Measurements from ENCODE around the gene CDKAL1.

Gene CDKAL1

DNA sequence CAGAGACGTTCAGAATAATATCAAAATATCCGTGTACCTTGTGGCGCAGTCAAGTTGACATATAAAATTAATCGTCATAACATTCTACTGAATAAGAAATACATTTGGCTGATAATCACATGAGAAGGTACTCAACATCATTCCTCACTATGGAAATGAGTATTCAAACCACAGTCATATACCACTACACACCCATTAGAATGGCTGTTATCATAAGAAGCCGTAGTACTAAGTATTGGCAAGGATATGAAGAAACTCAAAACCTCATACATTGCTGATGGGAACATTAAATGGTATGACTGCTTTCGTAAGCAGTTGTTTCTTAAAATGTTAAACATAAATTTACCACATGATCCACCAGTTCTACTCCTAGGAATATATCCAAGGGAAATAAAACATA lies 244.7 kb downstream of the CDKAL1 start:
- no peak overlapping the region for H3K4me3 ChIP-seq (replicated peaks; ENCODE audit: insufficient read depth, low read length)
- no peak for DNase-seq (ENCODE audit: low read depth in 1 of 2, low spot score in 1 of 2)
- no peak overlapping the region for H3K27ac ChIP-seq (replicated peaks)
- H3K27me3 ChIP-seq (ENCODE audit: insufficient read depth, poor library complexity, severe bottlenecking): no peaks in the 10 kb centered on the region
- TF ChIP-seq POLR2AphosphoS5 (IDR thresholded peaks at IDR 0.05; ENCODE audit: low read depth) (no peak), GABPA (IDR thresholded peaks at IDR 0.05; ENCODE audit: low read depth) (no peak), SPI1 (IDR thresholded peaks at IDR 0.05; ENCODE audit: borderline replicate concordance, low read depth) (no peak)
- TF ChIP-seq, protein P1, sequence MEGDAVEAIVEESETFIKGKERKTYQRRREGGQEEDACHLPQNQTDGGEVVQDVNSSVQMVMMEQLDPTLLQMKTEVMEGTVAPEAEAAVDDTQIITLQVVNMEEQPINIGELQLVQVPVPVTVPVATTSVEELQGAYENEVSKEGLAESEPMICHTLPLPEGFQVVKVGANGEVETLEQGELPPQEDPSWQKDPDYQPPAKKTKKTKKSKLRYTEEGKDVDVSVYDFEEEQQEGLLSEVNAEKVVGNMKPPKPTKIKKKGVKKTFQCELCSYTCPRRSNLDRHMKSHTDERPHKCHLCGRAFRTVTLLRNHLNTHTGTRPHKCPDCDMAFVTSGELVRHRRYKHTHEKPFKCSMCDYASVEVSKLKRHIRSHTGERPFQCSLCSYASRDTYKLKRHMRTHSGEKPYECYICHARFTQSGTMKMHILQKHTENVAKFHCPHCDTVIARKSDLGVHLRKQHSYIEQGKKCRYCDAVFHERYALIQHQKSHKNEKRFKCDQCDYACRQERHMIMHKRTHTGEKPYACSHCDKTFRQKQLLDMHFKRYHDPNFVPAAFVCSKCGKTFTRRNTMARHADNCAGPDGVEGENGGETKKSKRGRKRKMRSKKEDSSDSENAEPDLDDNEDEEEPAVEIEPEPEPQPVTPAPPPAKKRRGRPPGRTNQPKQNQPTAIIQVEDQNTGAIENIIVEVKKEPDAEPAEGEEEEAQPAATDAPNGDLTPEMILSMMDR (IDR thresholded peaks at IDR 0.05; ENCODE audit: insufficient read depth, low read length): no peak
- TF ChIP-seq, protein P2, sequence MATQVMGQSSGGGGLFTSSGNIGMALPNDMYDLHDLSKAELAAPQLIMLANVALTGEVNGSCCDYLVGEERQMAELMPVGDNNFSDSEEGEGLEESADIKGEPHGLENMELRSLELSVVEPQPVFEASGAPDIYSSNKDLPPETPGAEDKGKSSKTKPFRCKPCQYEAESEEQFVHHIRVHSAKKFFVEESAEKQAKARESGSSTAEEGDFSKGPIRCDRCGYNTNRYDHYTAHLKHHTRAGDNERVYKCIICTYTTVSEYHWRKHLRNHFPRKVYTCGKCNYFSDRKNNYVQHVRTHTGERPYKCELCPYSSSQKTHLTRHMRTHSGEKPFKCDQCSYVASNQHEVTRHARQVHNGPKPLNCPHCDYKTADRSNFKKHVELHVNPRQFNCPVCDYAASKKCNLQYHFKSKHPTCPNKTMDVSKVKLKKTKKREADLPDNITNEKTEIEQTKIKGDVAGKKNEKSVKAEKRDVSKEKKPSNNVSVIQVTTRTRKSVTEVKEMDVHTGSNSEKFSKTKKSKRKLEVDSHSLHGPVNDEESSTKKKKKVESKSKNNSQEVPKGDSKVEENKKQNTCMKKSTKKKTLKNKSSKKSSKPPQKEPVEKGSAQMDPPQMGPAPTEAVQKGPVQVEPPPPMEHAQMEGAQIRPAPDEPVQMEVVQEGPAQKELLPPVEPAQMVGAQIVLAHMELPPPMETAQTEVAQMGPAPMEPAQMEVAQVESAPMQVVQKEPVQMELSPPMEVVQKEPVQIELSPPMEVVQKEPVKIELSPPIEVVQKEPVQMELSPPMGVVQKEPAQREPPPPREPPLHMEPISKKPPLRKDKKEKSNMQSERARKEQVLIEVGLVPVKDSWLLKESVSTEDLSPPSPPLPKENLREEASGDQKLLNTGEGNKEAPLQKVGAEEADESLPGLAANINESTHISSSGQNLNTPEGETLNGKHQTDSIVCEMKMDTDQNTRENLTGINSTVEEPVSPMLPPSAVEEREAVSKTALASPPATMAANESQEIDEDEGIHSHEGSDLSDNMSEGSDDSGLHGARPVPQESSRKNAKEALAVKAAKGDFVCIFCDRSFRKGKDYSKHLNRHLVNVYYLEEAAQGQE (IDR thresholded peaks at IDR 0.05; ENCODE audit: insufficient replicate concordance, low read depth): no peak

DNA sequence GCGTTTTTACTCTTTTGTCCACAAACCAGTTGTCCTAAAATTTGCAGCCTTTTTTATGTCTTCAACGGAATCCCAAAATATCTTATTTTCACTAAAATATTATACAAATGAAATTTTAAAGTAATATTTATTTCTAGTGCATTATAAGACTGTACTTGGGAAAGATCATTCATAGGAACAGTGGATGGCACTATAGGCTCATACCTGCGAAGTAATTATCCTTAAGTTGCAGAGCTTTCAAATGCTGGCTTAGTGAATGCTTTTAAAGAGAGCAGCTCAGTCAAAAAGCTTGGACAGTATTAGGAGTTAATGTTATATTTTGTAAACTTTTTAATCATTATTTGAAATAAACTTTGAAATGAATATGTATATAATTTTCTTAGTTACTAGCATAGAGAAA lies 254.9 kb downstream of the CDKAL1 start:
- no peak overlapping the region for H3K4me3 ChIP-seq (replicated peaks; ENCODE audit: insufficient read depth, low read length)
- DNase-seq (ENCODE audit: low read depth in 1 of 2, low spot score in 1 of 2): no peak
- H3K27ac ChIP-seq (replicated peaks): no peak overlapping the region
- TF ChIP-seq POLR2AphosphoS5 (IDR thresholded peaks at IDR 0.05; ENCODE audit: low read depth) (no peak), SPI1 (IDR thresholded peaks at IDR 0.05; ENCODE audit: borderline replicate concordance, low read depth) (no peak), GABPA (IDR thresholded peaks at IDR 0.05; ENCODE audit: low read depth) (no peak)
- TF ChIP-seq, protein P2 (IDR thresholded peaks at IDR 0.05; ENCODE audit: insufficient replicate concordance, low read depth): no peak
- TF ChIP-seq, protein P1 (IDR thresholded peaks at IDR 0.05; ENCODE audit: insufficient read depth, low read length): no peak
- no peaks in the 10 kb centered on the region for H3K27me3 ChIP-seq (ENCODE audit: insufficient read depth, poor library complexity, severe bottlenecking)

DNA sequence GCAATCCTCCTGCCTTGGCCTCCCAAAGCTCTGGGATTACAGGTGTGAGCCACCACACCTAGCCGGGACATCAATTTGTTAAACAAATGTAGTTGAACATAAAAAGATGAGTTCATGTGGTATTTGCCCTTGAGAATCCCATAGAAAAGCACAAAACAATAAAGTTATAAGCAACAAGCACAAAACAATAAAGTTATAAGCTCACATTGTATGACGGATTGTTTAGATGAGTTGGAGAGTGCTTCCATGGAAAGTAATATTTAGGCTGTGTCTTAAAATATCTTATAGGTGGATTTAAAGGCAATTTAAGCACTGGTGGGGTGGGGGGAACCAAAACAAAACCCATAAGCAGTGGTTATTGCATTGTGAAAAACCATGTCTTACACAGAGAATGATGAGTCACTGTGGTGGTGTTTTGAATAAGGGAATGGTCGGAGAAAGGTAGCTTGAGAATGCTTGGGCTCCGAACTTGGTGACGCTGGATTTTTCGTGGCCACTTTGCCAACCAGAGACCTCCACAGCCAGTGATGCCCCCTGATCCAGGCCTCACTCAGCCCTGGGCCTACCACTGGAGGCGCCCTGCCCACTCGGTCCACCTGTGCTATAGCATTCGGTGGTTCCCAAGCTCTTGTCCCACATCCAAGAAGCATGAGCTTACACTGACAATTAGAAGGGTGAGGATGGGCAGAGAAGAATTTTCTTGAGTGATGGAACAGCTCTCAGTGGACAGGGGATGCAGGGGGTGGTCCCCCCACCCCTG lies 256.0 kb downstream of the CDKAL1 start:
- Histone ChIP-seq H3K27ac (replicated peaks) (no peak overlapping the region), H3K27me3 (ENCODE audit: insufficient read depth, poor library complexity, severe bottlenecking) (no peaks in the 10 kb centered on the region), H3K4me3 (replicated peaks; ENCODE audit: insufficient read depth, low read length) (no peak overlapping the region)
- DNase-seq (ENCODE audit: low read depth in 1 of 2, low spot score in 1 of 2): no peak
- no peak for TF ChIP-seq GABPA (IDR thresholded peaks at IDR 0.05; ENCODE audit: low read depth)
- no peak for TF ChIP-seq POLR2AphosphoS5 (IDR thresholded peaks at IDR 0.05; ENCODE audit: low read depth)
- TF ChIP-seq, protein P1 (IDR thresholded peaks at IDR 0.05; ENCODE audit: insufficient read depth, low read length): no peak
- TF ChIP-seq, protein P2 (IDR thresholded peaks at IDR 0.05; ENCODE audit: insufficient replicate concordance, low read depth): no peak
- no peak for TF ChIP-seq SPI1 (IDR thresholded peaks at IDR 0.05; ENCODE audit: borderline replicate concordance, low read depth)
